Glomerular endothelial cell (primary cell): ENCODE measurements around the gene ALK. TPM values are rescaled to one million over a fixed set of nuclear protein-coding genes. Genes with fewer than 3 reads are reported as not detected.

ENCODE experiments used
- DNase-seq: peaks from one replicate; pipeline ENCODE4 v3.0.0-alpha.2; 2011; ENCODE audit warnings: low read depth, low spot score; ENCODE audit errors: extremely low read depth
- total RNA-seq: library from RNA; depleted of rRNA; stranded (reverse); fragments of >200 nt; gene quantifications from 2 replicates; pipeline ENCODE4 v1.2.3, GENCODE V29; 2015

Gene ALK
- total RNA-seq, 1 donor from 2014 or later, result not detected

DNA sequence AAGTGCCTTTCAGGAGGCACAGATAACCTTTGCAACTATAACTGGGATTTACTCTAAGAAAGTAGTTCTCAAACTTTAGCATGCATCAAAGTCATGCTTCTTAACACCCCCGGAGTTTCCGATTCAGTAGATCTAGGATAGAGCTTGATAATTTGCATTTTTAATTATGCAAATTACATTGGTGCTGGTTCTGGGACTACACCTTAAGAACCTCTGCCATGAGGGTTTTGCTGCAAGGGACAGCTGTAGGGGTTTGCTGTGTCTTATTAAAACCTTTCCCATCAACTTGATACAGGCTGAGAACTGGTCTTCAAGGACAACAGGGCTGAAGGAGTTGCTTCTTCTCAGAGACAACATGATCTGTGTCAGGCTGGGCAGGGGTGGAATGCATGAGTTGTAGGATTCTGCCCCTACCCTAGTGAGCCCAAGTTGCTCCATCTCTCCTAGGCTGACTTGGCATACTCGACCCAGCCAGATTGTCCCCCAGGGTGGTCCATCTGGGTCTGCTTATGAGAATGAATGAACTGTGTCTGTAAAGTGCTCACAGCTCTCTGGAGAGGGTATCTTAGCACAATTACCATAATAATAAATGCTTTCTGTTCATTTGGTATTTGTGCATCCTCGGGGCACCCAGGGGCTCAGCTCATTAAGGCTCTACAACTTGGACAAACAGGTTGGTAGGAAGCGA, 573.5 kb downstream of the ALK start:
- no peak for DNase-seq

DNA sequence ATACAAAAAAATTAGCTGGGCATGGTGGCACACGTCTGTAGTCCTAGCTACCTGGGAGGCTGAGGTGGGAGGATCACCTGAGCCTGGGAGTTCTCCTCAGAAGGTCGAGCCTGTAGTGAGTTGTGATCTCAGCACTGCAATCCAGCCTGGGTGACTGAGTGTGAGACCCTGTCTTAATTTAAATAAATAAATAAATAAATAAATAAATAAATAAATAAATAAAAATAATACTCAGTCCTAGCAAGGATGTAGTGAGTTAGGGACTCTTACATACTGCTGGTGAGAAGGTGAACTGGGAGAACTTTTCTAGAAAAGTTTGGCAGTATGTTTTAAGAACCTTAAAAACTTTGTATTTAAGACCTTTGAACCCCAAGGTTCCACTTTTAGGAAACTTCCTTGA, 576.1 kb downstream of the ALK start:
- no peak for DNase-seq

DNA sequence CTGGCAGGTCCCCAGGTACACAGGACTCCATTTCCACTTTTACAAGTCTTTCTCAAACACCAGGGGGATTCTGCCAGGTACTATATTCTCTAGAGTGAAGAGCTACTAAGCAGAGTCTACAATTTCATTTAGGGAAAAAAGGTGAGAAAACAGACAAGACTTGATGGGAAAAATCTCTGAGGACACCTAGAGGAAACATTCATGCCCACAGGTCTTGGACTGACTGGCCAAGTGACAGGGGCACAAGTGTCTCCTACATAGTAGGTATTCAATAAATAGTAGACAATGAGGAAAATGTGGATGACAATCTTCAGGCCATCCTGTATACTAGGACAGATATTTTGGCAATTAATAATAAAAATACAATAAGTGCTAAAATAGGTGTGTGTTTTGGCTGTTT, 577.6 kb downstream of the ALK start:
- DNase-seq, result no peak

DNA sequence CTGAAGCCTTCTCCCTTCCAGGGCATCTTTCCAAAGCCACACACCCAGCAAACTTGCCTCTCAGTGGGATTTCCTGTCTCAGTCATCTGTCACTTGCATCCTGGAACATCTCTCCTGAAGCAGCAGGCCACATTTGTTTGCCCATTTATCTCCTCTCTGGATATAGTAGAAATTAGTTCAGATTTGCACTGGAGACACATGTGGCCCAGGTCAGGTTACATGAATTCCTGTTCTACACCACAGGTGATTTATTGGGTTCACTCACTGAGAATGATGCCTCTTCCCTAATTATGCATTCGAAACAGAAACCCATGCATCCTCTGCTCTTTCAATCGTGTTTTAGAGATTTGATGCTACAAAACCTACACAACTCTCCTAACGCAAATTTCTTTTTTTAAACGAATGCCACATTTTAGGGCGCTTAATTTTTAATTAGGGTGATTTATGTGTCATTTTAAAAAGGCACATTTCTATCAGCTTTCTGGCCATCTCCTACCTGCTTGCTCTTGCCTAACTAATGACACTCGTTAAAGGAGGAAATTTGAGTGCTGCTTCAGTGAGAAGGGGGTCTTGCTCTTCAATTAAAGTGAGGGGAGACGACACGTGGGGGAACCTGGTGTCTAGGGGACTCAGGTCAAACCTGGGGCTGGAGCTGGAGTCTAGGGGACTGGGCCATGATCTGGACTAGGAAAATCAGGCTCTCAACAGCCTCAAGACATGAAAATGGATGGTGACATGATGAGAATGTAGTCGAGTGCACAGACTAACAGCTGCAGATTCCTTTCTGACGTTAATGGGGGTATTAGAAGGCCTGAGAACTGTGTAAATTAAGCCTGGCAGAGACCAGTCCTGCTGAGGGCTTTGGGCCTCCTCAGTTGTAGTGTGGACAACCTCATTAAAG, 584.8 kb downstream of the ALK start:
- DNase-seq, result no peak

DNA sequence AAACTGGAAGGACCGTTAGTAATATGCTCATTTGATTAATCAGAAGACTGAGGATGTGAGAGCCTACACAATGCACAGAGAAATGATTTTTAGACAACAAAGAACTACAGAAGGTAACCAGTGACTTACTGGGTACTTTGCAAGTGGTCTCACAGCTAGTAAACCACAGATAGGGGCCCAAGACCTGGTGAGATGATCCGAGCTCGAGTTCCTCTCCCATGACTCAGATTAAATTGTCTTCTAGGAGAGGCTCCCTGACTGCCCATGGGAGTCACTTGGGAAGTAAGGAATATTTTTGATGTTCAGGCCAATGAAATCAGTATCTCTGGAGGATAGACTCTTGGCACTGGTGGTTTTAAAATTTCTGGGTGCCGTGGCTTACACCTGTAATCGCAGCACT, 586.0 kb downstream of the ALK start:
- DNase-seq, result no peak

DNA sequence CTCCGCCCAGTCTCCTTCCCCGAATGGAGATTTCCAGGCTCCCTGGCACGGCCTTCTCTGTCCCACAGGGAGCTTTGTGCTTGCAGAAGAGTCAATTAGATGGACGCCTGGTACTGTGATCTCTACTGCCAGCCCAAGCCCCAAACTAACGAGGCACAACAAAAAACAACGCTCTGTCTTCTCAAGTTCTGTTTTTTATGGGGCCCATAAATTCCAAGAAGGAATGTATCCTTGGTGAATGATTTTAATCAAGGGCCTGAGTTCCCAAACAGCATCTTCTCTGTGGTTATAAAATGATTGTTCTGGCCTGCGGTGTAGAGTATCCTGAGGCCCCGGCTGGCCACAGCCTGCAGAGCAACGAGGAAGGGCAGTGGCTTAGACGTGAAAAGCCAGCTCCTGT, 586.7 kb downstream of the ALK start:
- no peak for DNase-seq

DNA sequence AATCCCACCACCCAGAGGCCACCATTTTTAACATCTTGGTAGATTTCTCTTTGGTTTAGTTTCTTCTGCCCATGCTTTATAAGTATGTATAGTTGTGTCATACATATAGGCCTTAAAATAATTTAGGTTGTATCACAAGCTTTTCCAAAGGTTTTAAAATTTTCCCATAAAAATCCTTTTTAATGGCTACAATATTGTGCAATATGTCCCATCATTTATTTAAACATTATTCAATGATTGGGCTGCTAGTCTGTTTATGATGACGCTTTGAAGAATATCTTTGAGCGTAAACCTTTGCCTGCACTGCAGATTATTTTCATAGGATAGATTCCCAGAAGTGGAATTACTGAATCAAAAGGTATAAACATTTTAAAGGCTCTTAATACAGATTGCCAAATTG, 588.8 kb downstream of the ALK start:
- no peak for DNase-seq

DNA sequence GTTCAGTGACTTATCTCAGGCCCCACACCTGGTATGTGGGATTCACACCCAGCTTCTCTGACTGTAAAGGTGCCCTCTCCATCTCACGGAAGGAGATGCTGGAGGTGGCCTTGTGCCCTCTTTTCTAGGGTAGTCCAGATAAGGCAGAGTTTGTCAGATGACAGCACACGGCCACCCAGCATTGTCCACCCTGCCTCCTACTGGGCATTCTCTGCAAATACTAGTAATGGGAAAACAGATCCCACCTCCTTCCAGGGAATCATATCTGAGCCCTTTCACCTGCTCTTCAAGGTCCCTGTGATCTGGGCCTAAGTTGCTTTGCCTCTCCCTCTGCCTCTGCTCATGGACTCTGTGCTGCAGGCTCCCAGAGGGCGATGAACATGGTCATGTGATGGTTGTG, 591.5 kb downstream of the ALK start:
- no peak for DNase-seq

DNA sequence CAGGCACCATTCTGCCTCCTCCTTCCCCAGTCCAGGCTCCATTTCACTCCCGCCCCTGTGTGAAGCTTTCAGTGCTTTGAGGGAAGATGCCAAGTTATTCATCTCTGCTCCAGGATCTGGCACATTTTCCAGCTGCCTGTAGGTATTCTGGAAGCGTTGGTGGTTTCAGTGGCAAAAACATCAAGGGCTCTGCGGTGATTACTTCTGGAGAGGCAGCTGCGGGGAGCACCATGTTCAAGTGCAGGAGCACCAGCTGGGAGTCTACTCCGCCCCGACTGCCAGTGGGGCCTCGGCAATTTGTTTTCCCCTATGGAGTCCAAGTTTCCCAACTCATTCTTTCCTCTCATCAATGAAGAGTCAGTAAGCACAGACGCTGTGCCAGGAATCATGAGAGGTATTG, 594.5 kb downstream of the ALK start:
- DNase-seq, result no peak

DNA sequence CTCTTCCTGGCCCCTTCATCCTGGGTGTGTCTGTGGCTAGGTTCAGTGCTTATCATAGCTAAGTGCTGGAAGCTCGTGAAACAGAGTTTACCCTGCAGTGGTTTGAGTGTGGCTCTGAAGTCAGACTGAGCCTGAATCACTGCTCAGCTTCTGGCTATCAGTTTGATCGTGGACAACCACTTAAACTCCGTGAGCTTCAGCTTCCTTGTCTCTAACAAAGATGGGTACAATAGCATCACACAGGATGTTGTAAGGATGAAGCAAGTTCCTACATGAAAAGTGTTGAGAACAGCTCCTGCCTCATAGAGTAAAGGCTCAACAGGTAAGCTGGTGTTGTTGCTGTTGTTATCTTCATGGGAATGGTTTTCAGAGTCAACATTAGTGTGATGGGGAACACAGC, 595.8 kb downstream of the ALK start:
- DNase-seq, result no peak

DNA sequence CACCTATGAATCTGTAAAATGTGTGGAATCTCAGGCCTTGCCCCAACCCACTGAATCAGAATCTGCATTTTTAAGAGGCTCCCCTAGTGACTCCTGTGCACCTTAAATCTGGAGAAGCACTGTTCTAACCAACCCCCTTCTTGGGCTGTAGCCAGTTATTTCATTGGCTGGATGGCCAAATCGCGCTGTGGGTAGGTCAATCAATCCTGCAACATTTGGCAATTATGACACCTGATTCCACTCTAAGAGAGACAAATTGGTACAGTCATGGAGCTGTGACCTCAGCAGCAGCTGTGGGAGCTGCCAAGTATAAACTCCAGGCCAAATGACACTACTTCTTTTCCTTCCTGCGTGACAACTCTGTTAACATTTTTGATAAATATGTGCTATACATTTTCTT, 597.4 kb downstream of the ALK start:
- no peak for DNase-seq

DNA sequence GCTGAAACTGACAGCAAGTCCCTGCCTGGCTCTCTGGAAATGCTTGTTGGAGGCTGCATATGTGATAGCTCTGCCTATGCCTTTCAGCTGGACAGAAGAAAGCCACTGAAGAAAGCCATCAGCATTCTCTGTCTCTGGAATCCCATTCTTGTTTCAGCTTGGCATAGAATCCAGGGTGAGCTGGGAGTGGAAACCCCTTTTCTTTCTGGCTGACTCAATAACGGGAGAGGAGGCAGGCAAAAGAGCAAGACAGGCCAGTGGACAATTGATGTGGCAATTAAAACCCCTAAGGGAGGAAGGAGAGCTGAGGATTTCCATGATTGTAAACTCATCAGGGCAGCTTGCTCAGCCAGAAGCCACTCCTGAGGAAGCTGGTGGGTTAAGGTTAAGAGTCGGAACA, 598.1 kb downstream of the ALK start:
- no peak for DNase-seq

DNA sequence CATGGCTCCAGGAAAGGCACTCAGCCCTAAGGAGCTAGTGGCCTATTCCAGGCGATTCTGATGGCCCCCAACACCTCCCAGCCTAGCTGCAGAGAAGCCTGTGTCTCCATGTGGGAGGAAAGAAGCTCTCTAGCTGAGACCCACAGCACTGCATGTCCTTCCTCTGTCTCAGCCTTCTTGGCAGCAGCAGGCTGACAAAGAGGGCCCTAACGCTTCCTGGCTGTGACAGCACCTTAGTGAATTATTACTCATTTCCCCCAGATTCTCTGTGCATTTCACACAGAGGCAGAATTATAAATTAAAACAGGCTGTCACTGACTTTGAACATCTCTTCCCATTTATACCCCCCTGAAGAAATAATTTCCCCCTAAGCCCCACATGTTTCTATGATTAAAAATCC, 599.4 kb downstream of the ALK start:
- no peak for DNase-seq

DNA sequence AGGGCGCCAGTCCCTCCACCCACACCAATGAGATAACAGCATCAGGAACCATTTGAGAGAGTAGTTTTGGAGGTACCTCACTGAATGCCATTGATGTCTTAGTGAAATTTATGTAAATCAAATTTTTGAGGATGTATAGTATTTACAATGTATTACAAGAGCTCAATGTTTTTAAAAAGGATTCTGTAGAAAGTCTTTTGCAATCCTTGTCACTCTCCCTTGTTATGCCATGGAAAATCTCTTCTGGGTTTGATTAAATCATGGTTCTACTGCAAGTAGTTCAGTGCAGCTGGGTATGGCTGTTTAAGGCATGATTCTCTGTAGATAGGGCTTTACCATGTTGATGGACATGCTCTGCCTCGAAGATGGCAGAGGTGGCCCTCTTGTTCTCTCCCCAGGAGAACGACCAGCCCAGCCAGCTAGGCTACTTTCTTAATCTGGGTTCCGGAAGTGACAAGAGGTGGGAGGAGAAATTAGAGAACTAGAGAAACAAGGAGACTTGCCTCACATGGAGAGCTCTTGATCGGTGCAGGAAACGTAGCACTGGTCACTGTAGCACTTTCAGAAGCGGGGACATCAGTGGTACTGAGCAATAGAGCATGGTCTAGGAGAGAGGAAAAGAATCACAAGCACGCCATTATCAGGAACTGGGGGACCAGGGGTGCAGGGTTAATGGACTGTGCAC, 603.4 kb downstream of the ALK start:
- no peak for DNase-seq

DNA sequence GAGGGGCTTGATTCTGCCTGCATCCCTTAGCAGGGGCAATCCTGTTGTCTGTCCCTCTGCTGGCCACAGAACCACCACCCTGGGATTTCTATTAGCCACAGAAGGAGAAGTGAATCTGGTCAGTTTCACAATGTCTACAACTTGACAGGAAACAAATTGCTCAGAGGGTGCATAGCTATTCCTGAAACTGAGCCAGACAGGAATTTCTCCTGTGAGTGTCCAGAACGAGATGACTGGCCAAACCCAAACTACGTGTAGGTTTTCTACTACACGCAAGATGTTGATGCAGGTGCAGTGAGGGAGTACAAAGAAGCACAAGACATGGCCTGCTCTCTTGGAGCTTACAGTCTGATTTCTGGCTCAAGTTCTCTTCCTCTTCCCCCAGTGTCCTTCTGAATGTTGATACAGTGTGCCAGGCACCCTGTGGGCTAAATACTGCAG, 604.3 kb downstream of the ALK start:
- DNase-seq, result no peak

DNA sequence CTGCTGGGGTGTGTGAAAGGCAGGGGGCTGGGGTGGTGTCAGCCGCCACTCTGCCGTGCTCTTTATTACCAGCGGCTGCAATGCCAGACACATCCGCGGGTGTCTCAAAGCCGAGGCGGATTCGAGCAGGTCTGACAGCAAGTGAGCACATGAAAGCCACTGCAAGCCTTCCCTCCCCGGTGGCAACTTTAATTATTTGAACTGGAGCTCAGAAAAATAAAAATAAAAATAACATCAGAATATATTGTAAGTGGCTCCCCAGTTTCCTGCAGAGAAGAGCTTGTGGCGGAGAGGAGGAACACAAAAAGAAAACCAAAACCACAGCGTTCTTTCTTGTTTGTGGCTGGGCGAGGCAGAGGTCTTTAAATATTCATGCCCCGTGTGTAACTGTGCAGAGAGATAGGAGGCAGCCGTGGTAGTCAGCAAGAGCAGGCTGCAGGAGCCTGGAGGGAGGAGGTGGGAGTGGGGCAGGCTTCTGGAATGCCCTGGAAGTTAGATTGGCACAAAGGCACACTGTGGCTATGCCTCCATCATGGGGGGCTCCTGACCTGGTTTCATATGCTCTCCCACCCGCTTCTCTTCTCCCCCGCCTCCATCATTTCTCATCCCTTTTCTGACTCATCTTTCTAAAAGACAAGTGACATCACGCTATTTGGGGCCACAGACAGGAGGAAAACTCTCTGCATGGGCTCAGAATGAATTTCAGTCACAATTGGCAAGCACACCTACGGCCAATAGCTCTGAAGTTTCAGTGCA, 606.4 kb downstream of the ALK start:
- DNase-seq, result no peak

DNA sequence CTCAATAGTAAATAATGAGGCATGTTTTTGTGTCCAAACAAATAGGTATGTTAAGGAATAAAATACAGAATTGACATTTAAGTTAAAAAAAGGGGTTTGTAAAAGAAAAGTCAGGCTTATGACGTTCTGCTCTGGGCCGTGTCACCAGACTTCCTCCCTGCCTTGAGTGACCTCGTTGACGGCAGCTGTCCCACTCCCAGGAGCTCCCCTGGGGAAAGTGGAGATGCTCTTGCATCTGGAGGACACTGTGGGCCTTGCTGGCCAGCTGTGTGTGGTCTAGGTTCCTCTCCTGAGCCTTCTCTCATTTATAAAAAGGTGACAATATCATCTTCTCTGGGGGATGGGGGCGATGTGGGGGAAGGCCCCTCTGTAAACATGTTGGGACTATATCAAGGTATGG, 609.9 kb downstream of the ALK start:
- DNase-seq, result no peak

DNA sequence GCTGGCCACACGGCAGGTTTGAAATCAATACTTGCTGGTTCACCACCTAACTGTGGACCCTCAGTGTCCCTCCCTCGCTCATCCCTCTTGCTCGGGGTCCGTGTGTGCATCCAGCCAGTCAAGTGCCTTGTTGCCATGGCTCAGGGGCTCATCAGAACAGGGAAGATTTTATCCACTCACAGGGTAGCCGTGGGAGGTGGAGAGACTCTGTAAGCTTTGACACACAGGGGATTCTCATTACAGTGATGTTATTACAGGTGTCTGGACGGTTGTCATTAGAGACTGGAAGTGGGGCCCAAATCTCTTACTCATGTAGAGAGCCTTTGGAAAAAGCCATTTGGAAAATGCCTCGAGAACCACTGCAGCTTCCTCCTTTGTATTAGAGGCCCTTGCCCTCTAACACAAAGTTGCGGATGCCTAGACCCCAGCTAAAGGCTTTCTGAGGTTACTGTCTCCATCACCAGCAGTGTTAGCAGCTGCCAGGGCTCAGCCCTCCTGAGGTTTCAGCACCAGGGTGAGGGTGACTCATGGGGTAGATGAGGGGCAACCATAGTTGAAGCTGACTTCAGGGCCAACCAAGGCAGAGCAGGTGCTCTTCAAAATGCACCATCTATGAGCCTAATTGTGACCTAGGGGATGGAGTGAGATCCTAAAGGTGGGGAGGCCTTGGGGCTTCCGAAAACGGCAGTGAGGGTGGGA, 610.6 kb downstream of the ALK start:
- no peak for DNase-seq

DNA sequence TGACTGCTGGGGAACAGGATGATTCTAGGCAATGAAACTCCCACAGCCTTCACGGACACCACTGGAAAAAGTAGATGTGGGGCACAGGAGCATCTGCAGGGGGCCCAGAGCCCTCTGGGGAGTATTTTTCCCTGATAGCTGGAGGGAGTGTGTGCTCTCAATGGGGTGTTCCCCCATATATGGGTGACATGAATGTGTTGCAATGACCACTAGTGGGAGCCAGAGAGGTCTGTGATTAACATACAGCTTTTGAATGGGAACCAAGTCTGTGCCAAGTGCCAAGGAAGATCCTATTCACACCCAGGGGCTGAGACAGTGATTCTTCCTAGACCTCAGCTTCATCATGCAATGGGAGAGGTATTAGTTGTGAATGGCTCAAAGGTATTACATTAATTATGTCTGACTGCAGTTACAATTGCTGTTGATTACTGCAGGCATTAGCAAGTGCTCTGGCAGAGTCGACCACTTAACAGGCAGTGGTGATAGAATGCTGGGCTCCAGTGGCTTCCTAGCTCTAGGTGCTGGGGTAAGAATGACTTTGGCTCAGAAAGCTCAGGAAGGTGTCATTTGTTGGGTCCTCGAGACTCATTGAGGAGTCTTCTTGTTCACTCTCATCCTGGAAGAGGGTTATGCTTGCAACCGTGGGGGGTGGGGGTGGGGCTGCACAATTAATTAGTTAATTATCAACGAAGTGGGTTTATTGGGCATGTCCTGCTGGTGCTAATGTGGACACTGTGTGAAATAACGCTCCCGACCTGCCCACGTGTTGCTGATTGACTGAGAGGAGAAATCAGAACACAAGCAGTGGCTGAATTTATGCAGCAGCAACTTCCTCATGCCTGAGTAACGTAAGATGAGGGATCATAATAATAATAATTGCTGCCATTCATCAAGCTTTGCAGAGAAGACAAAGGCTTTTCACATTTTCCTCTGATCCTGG, 612.0 kb downstream of the ALK start:
- peak; percentile 25 for DNase-seq
